ENCODE measurements around the gene ENO1.

The ENO1 gene

GRCh38 chr1:8863794-8864233 is 14.7 kb downstream of the ENO1 start:
- DNase-seq (ENCODE audit: low read depth) = no peak
- in situ Hi-C loops (cut with HindIII; ENCODE audit: low sequenced_read_pairs) = no loop called here
- no peak for TF ChIP-seq CTCF (IDR thresholded peaks at IDR 0.05; ENCODE audit: low read depth, low read length, missing control alignments)
- H3K4me3 ChIP-seq (ENCODE audit: low read depth, low read length) = no peak overlapping the region

GRCh38 chr1:8863138-8863537 is 15.3 kb downstream of the ENO1 start:
- in situ Hi-C loops (cut with HindIII; ENCODE audit: low sequenced_read_pairs) = no loop called here
- TF ChIP-seq CTCF (IDR thresholded peaks at IDR 0.05; ENCODE audit: low read depth, low read length, missing control alignments) = no peak
- no peak for DNase-seq (ENCODE audit: low read depth)
- no peak overlapping the region for H3K4me3 ChIP-seq (ENCODE audit: low read depth, low read length)

GRCh38 chr1:8862528-8862927 is 16.0 kb downstream of the ENO1 start:
- peak; percentile 73 for TF ChIP-seq CTCF (IDR thresholded peaks at IDR 0.05; ENCODE audit: low read depth, low read length, missing control alignments)
- H3K4me3 ChIP-seq (ENCODE audit: low read depth, low read length) = no peak overlapping the region
- in situ Hi-C loops (cut with HindIII; ENCODE audit: low sequenced_read_pairs) = no loop called here
- no peak for DNase-seq (ENCODE audit: low read depth)

- in situ Hi-C loops (cut with HindIII; ENCODE audit: low sequenced_read_pairs) = no loop called here
- no peak for TF ChIP-seq CTCF (IDR thresholded peaks at IDR 0.05; ENCODE audit: low read depth, low read length, missing control alignments)
- H3K4me3 ChIP-seq (ENCODE audit: low read depth, low read length) = no peak overlapping the region
- no peak for DNase-seq (ENCODE audit: low read depth)
Observed at GRCh38 chr1:8860738-8861516, 17.6 kb downstream of the ENO1 start.

- peak; percentile 73 for TF ChIP-seq CTCF (IDR thresholded peaks at IDR 0.05; ENCODE audit: low read depth, low read length, missing control alignments)
- H3K4me3 ChIP-seq (ENCODE audit: low read depth, low read length) = no peak overlapping the region
- in situ Hi-C loops (cut with HindIII; ENCODE audit: low sequenced_read_pairs) = no loop called here
- DNase-seq (ENCODE audit: low read depth) = peak; percentile 55
Observed at GRCh38 chr1:8858888-8859706, 19.4 kb downstream of the ENO1 start.

- TF ChIP-seq CTCF (IDR thresholded peaks at IDR 0.05; ENCODE audit: low read depth, low read length, missing control alignments) = no peak
- in situ Hi-C loops (cut with HindIII; ENCODE audit: low sequenced_read_pairs) = no loop called here
- DNase-seq (ENCODE audit: low read depth) = peak; percentile 72
- no peak overlapping the region for H3K4me3 ChIP-seq (ENCODE audit: low read depth, low read length)
Observed at GRCh38 chr1:8858112-8858668, 20.3 kb downstream of the ENO1 start.

Data from astrocyte of the cerebellum (primary cell).